Urothelium cell line (cell line): ENCODE measurements around the gene RALGPS1.

ENCODE experiments used
- DNase-seq: peaks from one replicate; pipeline ENCODE4 v3.0.0; 2011; ENCODE audit warnings: low spot score, mixed read lengths
- FAIRE-seq: peaks from 2 replicates; lab custom pipeline; 2011; peaks lifted over from hg19 to GRCh38; lab: Jason Lieb, UNC

Gene RALGPS1

GRCh38 chr9:127214421-127215267 is 300.1 kb downstream of the RALGPS1 start:
- FAIRE-seq (no peak), DNase-seq (peak; percentile 71)

- FAIRE-seq (no peak), DNase-seq (no peak)
These were observed 301.0 kb downstream of the RALGPS1 start for GRCh38 chr9:127215268-127216209.

GRCh38 chr9:127216210-127216887 is 301.8 kb downstream of the RALGPS1 start:
- DNase-seq: no peak
- no peak for FAIRE-seq

- no peak for DNase-seq
- FAIRE-seq: no peak
These were observed 302.3 kb downstream of the RALGPS1 start for GRCh38 chr9:127216888-127217217.

- FAIRE-seq: no peak
- no peak for DNase-seq
These were observed 304.2 kb downstream of the RALGPS1 start for GRCh38 chr9:127218818-127219217.

- no peak for DNase-seq
- FAIRE-seq: no peak
These were observed 304.9 kb downstream of the RALGPS1 start for GRCh38 chr9:127219520-127219919.

- DNase-seq (no peak), FAIRE-seq (no peak)
These were observed 307.1 kb downstream of the RALGPS1 start for GRCh38 chr9:127221695-127222094.

GRCh38 chr9:127222388-127223095 is 308.0 kb downstream of the RALGPS1 start:
- DNase-seq: no peak
- FAIRE-seq: no peak

GRCh38 chr9:127223266-127223665 is 308.7 kb downstream of the RALGPS1 start:
- FAIRE-seq (no peak), DNase-seq (no peak)

- no peak for DNase-seq
- FAIRE-seq: no peak
These were observed 309.2 kb downstream of the RALGPS1 start for GRCh38 chr9:127223810-127224177.

GRCh38 chr9:127224178-127224882 is 309.7 kb downstream of the RALGPS1 start:
- no peak for FAIRE-seq

GRCh38 chr9:127224883-127225739 is 310.5 kb downstream of the RALGPS1 start:
- DNase-seq (peak; percentile 99), FAIRE-seq (no peak)

More at GRCh38 chr9:127224178-127224882, 309.7 kb downstream of the RALGPS1 start:
- DNase-seq: peak; percentile 93

GRCh38 chr9:127225801-127226625 is 311.4 kb downstream of the RALGPS1 start:
- DNase-seq (peak; percentile 24), FAIRE-seq (no peak)

GRCh38 chr9:127229691-127230417 is 315.3 kb downstream of the RALGPS1 start:
- FAIRE-seq (no peak), DNase-seq (no peak)

GRCh38 chr9:127231666-127232065 is 317.1 kb downstream of the RALGPS1 start:
- no peak for DNase-seq
- FAIRE-seq: no peak

GRCh38 chr9:127232833-127233549 is 318.4 kb downstream of the RALGPS1 start:
- DNase-seq (no peak), FAIRE-seq (no peak)

- DNase-seq: no peak
- FAIRE-seq: no peak
These were observed 319.0 kb downstream of the RALGPS1 start for GRCh38 chr9:127233550-127233949.
